Measurements from ENCODE around the gene FHAD1.

GRCh38 chr1:15342408-15342967, 95.5 kb downstream of the FHAD1 start:
- TF ChIP-seq PBX3 (IDR thresholded peaks at IDR 0.05; ENCODE audit: insufficient replicate concordance, low read depth, low read length): no peak
- no peak for TF ChIP-seq POLR2A (IDR thresholded peaks at IDR 0.05; ENCODE audit: low read depth, low read length)
- no peak for TF ChIP-seq TCF7 (IDR thresholded peaks at IDR 0.05; ENCODE audit: borderline replicate concordance)
- no peak for TF ChIP-seq NKRF (conservative IDR thresholded peaks at IDR 0.05)
- TF ChIP-seq SREBF1 (IDR thresholded peaks at IDR 0.05; ENCODE audit: low read length): no peak
- TF ChIP-seq ZNF274 (IDR thresholded peaks at IDR 0.05; ENCODE audit: insufficient read depth, insufficient read length): no peak
- TF ChIP-seq CTCF (IDR thresholded peaks at IDR 0.05 in 2 of 3, conservative IDR thresholded peaks at IDR 0.05 in 1 of 3; ENCODE audit: control insufficient read depth in 2 of 3, extremely low read depth in 1 of 3, insufficient read depth in 1 of 3, low read depth in 3 of 3, low read length in 3 of 3): no peak
- TF ChIP-seq ZNF384 (IDR thresholded peaks at IDR 0.05; ENCODE audit: borderline replicate concordance, low read depth, low read length): no peak
- TF ChIP-seq NR2F1 (conservative IDR thresholded peaks at IDR 0.05): no peak
- no peak for TF ChIP-seq REST (IDR thresholded peaks at IDR 0.05; ENCODE audit: low read depth, low read length)
- no peak for TF ChIP-seq POLR2AphosphoS5 (IDR thresholded peaks at IDR 0.05; ENCODE audit: low read length)
- TF ChIP-seq NRF1 (conservative IDR thresholded peaks at IDR 0.05; ENCODE audit: low read depth, low read length): no peak
